ENCODE data around the gene PTPRF.

The PTPRF gene

DNA sequence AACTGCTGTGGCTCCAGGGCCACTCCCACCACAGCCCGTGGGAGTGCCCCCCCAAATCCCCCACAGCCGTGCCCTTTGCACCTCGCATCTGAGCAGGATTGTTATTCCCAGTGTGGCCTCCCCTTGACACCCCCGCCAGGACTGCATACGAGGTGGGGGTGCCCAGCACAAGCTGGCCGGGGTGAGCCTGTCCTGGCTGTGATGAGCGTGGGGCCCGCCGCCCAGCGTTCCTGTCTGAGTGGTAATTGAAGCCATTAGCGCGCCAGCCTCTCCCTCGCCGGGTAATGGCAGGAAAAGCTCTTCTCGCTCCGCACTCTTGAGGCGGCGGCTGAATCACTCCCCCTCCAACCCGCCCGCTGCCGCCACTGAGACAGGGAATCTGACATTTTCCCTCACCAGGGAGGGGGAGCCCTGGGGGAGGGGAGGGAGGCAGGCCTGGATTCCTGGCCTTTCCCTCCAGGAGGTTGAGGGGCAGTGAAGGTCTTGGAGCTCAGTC lies 27.7 kb downstream of the PTPRF start:
- no peak overlapping the region for H3K9ac ChIP-seq (ENCODE audit: low read length)
- no peaks in the 10 kb centered on the region for H3K27me3 ChIP-seq (ENCODE audit: control insufficient read depth, insufficient read depth, low read length)
- no peaks in the 10 kb centered on the region for H3K9me3 ChIP-seq (ENCODE audit: control insufficient read depth, low read depth, low read length)
- H3K27ac ChIP-seq (ENCODE audit: low read length), result no peak overlapping the region
- peaks cover 22% of the 10 kb centered on the region for H3K36me3 ChIP-seq (ENCODE audit: control insufficient read depth, low read depth, low read length)
- peak overlapping the region; percentile 14 for H3K4me3 ChIP-seq (ENCODE audit: low read length)
- peaks cover 6% of the 10 kb centered on the region for H3K4me1 ChIP-seq (ENCODE audit: control insufficient read depth, low read depth, low read length)

- Histone ChIP-seq H3K27ac (ENCODE audit: low read length) (no peak overlapping the region), H3K9me3 (ENCODE audit: control insufficient read depth, low read depth, low read length) (no peaks in the 10 kb centered on the region), H3K4me1 (ENCODE audit: control insufficient read depth, low read depth, low read length) (peaks cover 12% of the 10 kb centered on the region), H3K4me3 (ENCODE audit: low read length) (no peak overlapping the region), H3K9ac (ENCODE audit: low read length) (no peak overlapping the region), H3K27me3 (ENCODE audit: control insufficient read depth, insufficient read depth, low read length) (no peaks in the 10 kb centered on the region), H3K36me3 (ENCODE audit: control insufficient read depth, low read depth, low read length) (peaks cover 13% of the 10 kb centered on the region)
Observed at GRCh38 chr1:43559714-43560113, 29.0 kb downstream of the PTPRF start.

GRCh38 chr1:43560286-43560685 lies 29.6 kb downstream of the PTPRF start:
- Histone ChIP-seq H3K27me3 (ENCODE audit: control insufficient read depth, insufficient read depth, low read length) (no peaks in the 10 kb centered on the region), H3K4me1 (ENCODE audit: control insufficient read depth, low read depth, low read length) (peaks cover 18% of the 10 kb centered on the region), H3K4me3 (ENCODE audit: low read length) (no peak overlapping the region), H3K9me3 (ENCODE audit: control insufficient read depth, low read depth, low read length) (no peaks in the 10 kb centered on the region), H3K36me3 (ENCODE audit: control insufficient read depth, low read depth, low read length) (peaks cover 13% of the 10 kb centered on the region), H3K9ac (ENCODE audit: low read length) (no peak overlapping the region), H3K27ac (ENCODE audit: low read length) (no peak overlapping the region)

- H3K9ac ChIP-seq (ENCODE audit: low read length), result no peak overlapping the region
- no peaks in the 10 kb centered on the region for H3K36me3 ChIP-seq (ENCODE audit: control insufficient read depth, low read depth, low read length)
- no peaks in the 10 kb centered on the region for H3K9me3 ChIP-seq (ENCODE audit: control insufficient read depth, low read depth, low read length)
- no peaks in the 10 kb centered on the region for H3K27me3 ChIP-seq (ENCODE audit: control insufficient read depth, insufficient read depth, low read length)
- H3K4me3 ChIP-seq (ENCODE audit: low read length), result no peak overlapping the region
- H3K4me1 ChIP-seq (ENCODE audit: control insufficient read depth, low read depth, low read length), result peaks cover 16% of the 10 kb centered on the region
- no peak overlapping the region for H3K27ac ChIP-seq (ENCODE audit: low read length)
Observed at GRCh38 chr1:43563876-43564539, 33.3 kb downstream of the PTPRF start.

- H3K27me3 ChIP-seq (ENCODE audit: control insufficient read depth, insufficient read depth, low read length), result no peaks in the 10 kb centered on the region
Observed at GRCh38 chr1:43564551-43565348, 34.1 kb downstream of the PTPRF start.

DNA sequence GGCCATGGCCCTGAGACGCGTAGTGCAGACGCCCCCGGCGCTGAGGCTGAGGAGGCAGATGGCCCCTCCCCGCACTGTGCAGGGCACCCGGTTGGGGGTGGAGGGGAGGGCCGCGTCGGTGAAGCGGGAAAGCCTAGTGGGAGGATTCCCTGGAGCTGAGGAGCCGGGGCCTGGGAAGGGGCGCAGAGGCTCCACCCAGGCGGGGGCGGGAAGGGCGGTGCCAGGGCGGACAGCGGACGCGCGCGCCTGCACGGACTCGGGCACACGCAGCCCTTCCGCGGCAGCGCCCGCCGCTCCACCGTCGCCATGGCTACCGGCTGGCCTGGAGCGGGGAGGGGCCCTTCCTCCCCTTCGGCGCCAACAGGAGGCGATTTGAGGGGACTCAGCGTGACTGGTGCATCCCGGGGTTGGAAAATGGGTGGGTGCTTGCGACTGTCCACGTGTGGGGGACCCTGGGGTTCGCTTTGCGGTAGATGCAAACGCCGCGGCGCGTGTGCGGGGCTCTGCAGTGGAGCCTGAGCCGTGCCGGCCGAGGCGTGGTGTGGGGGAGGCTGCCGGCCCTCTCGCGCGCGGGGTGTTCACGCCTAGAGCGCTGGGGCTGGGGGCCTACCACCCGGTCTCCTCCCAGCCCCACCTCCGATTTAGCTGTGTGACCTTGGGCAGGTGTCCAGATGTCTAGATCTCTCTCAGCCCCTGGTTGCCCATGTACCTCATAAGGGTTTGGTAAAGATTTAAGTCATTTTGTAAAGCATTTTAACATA lies 35.1 kb downstream of the PTPRF start:
- no peaks in the 10 kb centered on the region for H3K27me3 ChIP-seq (ENCODE audit: control insufficient read depth, insufficient read depth, low read length)
- H3K9me3 ChIP-seq (ENCODE audit: control insufficient read depth, low read depth, low read length), result no peaks in the 10 kb centered on the region
- no peak overlapping the region for H3K27ac ChIP-seq (ENCODE audit: low read length)
- H3K4me1 ChIP-seq (ENCODE audit: control insufficient read depth, low read depth, low read length), result peaks cover 16% of the 10 kb centered on the region
- no peak overlapping the region for H3K9ac ChIP-seq (ENCODE audit: low read length)
- H3K36me3 ChIP-seq (ENCODE audit: control insufficient read depth, low read depth, low read length), result peaks cover 10% of the 10 kb centered on the region
- H3K4me3 ChIP-seq (ENCODE audit: low read length), result peak overlapping the region; percentile 41

More at GRCh38 chr1:43564551-43565348, 34.1 kb downstream of the PTPRF start:
- peaks cover 16% of the 10 kb centered on the region for H3K4me1 ChIP-seq (ENCODE audit: control insufficient read depth, low read depth, low read length)
- no peaks in the 10 kb centered on the region for H3K9me3 ChIP-seq (ENCODE audit: control insufficient read depth, low read depth, low read length)
- H3K4me3 ChIP-seq (ENCODE audit: low read length), result peak overlapping the region; percentile 41
- H3K36me3 ChIP-seq (ENCODE audit: control insufficient read depth, low read depth, low read length), result peaks cover 3% of the 10 kb centered on the region
- H3K27ac ChIP-seq (ENCODE audit: low read length), result no peak overlapping the region
- H3K9ac ChIP-seq (ENCODE audit: low read length), result no peak overlapping the region

- H3K27ac ChIP-seq (ENCODE audit: low read length), result no peak overlapping the region
- no peaks in the 10 kb centered on the region for H3K9me3 ChIP-seq (ENCODE audit: control insufficient read depth, low read depth, low read length)
- H3K27me3 ChIP-seq (ENCODE audit: control insufficient read depth, insufficient read depth, low read length), result no peaks in the 10 kb centered on the region
- H3K4me3 ChIP-seq (ENCODE audit: low read length), result peak overlapping the region; percentile 41
- peaks cover 15% of the 10 kb centered on the region for H3K36me3 ChIP-seq (ENCODE audit: control insufficient read depth, low read depth, low read length)
- no peak overlapping the region for H3K9ac ChIP-seq (ENCODE audit: low read length)
- peaks cover 16% of the 10 kb centered on the region for H3K4me1 ChIP-seq (ENCODE audit: control insufficient read depth, low read depth, low read length)
Observed at GRCh38 chr1:43566382-43567044, 35.8 kb downstream of the PTPRF start.

GRCh38 chr1:43569175-43569574 lies 38.5 kb downstream of the PTPRF start:
- H3K9ac ChIP-seq (ENCODE audit: low read length), result no peak overlapping the region
- H3K4me1 ChIP-seq (ENCODE audit: control insufficient read depth, low read depth, low read length), result peaks cover 15% of the 10 kb centered on the region
- no peaks in the 10 kb centered on the region for H3K27me3 ChIP-seq (ENCODE audit: control insufficient read depth, insufficient read depth, low read length)
- H3K27ac ChIP-seq (ENCODE audit: low read length), result no peak overlapping the region
- H3K36me3 ChIP-seq (ENCODE audit: control insufficient read depth, low read depth, low read length), result peaks cover 31% of the 10 kb centered on the region
- H3K9me3 ChIP-seq (ENCODE audit: control insufficient read depth, low read depth, low read length), result no peaks in the 10 kb centered on the region
- H3K4me3 ChIP-seq (ENCODE audit: low read length), result no peak overlapping the region

DNA sequence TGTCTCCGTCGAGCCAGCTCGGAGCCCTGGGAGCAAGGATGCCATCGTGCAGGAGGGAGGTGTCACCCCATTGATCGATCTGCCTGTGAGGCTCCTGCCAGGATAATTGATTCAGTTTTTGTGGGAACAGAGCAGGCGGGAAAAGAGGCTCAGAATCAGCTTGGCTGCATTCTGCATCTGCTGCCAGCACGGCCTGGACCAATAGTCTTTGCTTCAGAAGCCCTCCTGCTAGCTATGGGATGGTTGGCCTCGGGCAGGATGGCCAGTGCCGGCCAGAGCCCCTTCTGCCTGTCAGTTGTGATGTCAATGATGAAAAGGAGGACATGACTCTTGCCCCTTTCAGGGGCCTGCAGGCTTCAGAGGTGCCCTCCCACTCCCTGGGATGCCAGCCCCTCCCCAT lies 39.6 kb downstream of the PTPRF start:
- Histone ChIP-seq H3K9ac (ENCODE audit: low read length) (no peak overlapping the region), H3K9me3 (ENCODE audit: control insufficient read depth, low read depth, low read length) (no peaks in the 10 kb centered on the region)

DNA sequence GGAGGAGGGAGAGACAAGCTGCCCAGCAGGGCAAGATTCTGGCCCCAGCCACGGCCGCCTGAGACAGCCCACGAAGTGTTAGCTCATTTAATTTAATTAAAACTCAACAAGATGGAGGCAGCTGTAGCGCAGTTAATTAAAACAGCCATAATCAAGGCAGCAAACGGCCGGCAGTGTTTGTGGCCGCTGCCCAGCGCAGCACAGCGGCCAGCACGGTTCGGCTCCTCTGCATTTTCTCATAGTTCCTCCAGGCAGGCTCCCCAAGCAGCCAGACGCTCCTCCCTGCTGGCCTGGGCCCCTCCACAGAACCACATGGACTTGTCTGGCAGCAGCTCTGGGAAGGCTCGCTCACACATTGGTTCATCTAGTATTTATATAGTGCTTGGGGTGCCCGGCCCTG lies 40.0 kb downstream of the PTPRF start:
- H3K36me3 ChIP-seq (ENCODE audit: control insufficient read depth, low read depth, low read length), result peaks cover 37% of the 10 kb centered on the region

More for the DNA sequence above, 39.6 kb downstream of the PTPRF start:
- Histone ChIP-seq H3K27me3 (ENCODE audit: control insufficient read depth, insufficient read depth, low read length) (no peaks in the 10 kb centered on the region), H3K27ac (ENCODE audit: low read length) (no peak overlapping the region), H3K36me3 (ENCODE audit: control insufficient read depth, low read depth, low read length) (peaks cover 37% of the 10 kb centered on the region), H3K4me3 (ENCODE audit: low read length) (no peak overlapping the region), H3K4me1 (ENCODE audit: control insufficient read depth, low read depth, low read length) (peaks cover 4% of the 10 kb centered on the region)

DNA sequence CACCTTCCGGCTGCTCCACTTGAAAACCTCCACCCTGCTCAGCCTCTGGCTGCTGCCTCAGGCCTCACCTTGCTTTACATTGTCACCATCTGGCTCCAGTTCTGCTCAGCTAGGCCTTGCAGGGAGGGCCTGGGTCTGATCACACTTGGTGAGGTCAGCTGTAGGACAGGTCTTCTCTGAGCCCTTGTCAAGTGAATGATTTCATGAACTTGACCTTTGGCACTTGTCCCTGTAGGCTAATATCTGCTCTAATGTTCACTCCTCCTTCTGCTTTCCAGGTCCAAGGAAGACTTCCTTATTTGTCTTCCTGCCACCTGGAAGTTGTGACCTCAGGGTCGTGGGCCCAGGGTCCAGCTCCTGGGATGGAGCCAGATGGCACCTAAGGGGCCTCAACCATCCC lies 41.4 kb downstream of the PTPRF start:
- Histone ChIP-seq H3K9ac (ENCODE audit: low read length) (no peak overlapping the region), H3K27ac (ENCODE audit: low read length) (no peak overlapping the region), H3K27me3 (ENCODE audit: control insufficient read depth, insufficient read depth, low read length) (no peaks in the 10 kb centered on the region), H3K4me3 (ENCODE audit: low read length) (no peak overlapping the region), H3K36me3 (ENCODE audit: control insufficient read depth, low read depth, low read length) (peaks cover 41% of the 10 kb centered on the region), H3K4me1 (ENCODE audit: control insufficient read depth, low read depth, low read length) (no peaks in the 10 kb centered on the region), H3K9me3 (ENCODE audit: control insufficient read depth, low read depth, low read length) (no peaks in the 10 kb centered on the region)

More for the DNA sequence above, 40.0 kb downstream of the PTPRF start:
- no peaks in the 10 kb centered on the region for H3K9me3 ChIP-seq (ENCODE audit: control insufficient read depth, low read depth, low read length)
- no peak overlapping the region for H3K9ac ChIP-seq (ENCODE audit: low read length)
- H3K27ac ChIP-seq (ENCODE audit: low read length), result no peak overlapping the region
- H3K4me3 ChIP-seq (ENCODE audit: low read length), result no peak overlapping the region
- peaks cover 2% of the 10 kb centered on the region for H3K4me1 ChIP-seq (ENCODE audit: control insufficient read depth, low read depth, low read length)
- H3K27me3 ChIP-seq (ENCODE audit: control insufficient read depth, insufficient read depth, low read length), result no peaks in the 10 kb centered on the region

Data from iPS-18a (cell line).